NB4 (cell line): ENCODE results near the gene DENND1B.

Experiments used
- CTCF ChIP-seq: IDR thresholded peaks from one replicate; pipeline ENCODE4 v1.5.1; 2012; ENCODE audit warnings: low read depth, low read length
- POLR2A ChIP-seq: IDR thresholded peaks from 2 replicates; pipeline ENCODE4 v1.6.1; 2011; ENCODE audit warnings: mild to moderate bottlenecking; ENCODE audit not compliant: insufficient read length; ENCODE audit errors: extremely low read depth

GRCh38 chr1:197485790-197486189 lies 289.5 kb downstream of the DENND1B start:
- TF ChIP-seq POLR2A: no peak
- no peak for TF ChIP-seq CTCF
